Breast epithelium (tissue), 3 donors: ENCODE results near the gene MMP25.
A peak's percentile ranks its signal among the peaks of the same experiment; 100 is the strongest.

ENCODE experiments used
- POLR2A ChIP-seq: fragments of 450-650 bp; IDR thresholded peaks from one replicate; pipeline ENCODE4 v1.6.1; 2016; ENCODE audit warnings: antibody characterized with exemption, mild to moderate bottlenecking, moderate library complexity
- POLR2AphosphoS5 ChIP-seq, 3 donors: sonication (generic); formaldehyde crosslinking; IDR thresholded peaks; one replicate each; pipeline ENCODE4 v1.6.1; 2017; ENCODE audit warnings: antibody characterized with exemption in 3 of 3
- TF ChIP-seq, protein P1 (sequence below), 3 donors: fragments of 450-650 bp; IDR thresholded peaks; one replicate each; pipeline ENCODE4 v1.5.1; 2016 to 2017; ENCODE audit warnings: antibody characterized with exemption in 3 of 3, mild to moderate bottlenecking in 3 of 3, moderate library complexity in 3 of 3

DNA sequence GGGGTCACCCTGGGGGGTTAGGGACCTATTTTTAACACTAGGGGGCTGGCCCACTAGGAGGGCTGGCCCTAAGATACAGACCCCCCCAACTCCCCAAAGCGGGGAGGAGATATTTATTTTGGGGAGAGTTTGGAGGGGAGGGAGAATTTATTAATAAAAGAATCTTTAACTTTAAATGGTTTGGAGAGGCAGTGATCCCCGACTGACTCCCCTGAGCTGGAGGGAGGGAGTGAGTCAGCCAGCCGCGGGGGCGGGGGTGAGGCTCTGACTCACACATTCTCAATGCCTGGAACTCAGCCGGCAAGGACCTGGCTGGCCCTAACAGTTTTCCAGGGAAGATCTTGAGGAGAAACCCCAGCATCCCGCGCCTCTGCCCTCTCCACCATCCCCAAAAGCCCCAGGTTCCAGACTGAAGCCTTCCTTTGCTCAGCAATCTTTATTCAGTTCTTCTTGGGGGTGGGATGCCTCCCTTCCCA, 24.1 kb upstream of the MMP25 start:
- TF ChIP-seq POLR2AphosphoS5 (IDR thresholded peaks at IDR 0.05) (peak; percentile 65 to 80 (median 68)), POLR2A (no peak)
- TF ChIP-seq, protein P1, sequence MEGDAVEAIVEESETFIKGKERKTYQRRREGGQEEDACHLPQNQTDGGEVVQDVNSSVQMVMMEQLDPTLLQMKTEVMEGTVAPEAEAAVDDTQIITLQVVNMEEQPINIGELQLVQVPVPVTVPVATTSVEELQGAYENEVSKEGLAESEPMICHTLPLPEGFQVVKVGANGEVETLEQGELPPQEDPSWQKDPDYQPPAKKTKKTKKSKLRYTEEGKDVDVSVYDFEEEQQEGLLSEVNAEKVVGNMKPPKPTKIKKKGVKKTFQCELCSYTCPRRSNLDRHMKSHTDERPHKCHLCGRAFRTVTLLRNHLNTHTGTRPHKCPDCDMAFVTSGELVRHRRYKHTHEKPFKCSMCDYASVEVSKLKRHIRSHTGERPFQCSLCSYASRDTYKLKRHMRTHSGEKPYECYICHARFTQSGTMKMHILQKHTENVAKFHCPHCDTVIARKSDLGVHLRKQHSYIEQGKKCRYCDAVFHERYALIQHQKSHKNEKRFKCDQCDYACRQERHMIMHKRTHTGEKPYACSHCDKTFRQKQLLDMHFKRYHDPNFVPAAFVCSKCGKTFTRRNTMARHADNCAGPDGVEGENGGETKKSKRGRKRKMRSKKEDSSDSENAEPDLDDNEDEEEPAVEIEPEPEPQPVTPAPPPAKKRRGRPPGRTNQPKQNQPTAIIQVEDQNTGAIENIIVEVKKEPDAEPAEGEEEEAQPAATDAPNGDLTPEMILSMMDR (IDR thresholded peaks at IDR 0.05), result peak in 1 of 3 donors; percentile 13
